LNCAP (cell line): ENCODE measurements around the gene PSMB4.

ENCODE experiments used
- CTCF ChIP-seq: fragments of 450-650 bp; IDR thresholded peaks from 2 replicates; pipeline ENCODE4 v1.5.1; 2017; ENCODE audit warnings: mild to moderate bottlenecking

The PSMB4 gene

GRCh38 chr1:151399324-151400171 lies at the start of gene PSMB4:
Gene PSMB4, plus strand, starts transcription at chr1:151399573. Its CDS starts 15 bp downstream, at chr1:151399588.
- peak; percentile 50; the same call in 1 of the 2 replicates for TF ChIP-seq CTCF

- no peak for TF ChIP-seq CTCF
Measured at GRCh38 chr1:151352021-151352718, 47.2 kb upstream of the PSMB4 start.

GRCh38 chr1:151356696-151357095 lies 42.7 kb upstream of the PSMB4 start:
- TF ChIP-seq CTCF: no peak

GRCh38 chr1:151361883-151362282 lies 37.5 kb upstream of the PSMB4 start:
- no peak for TF ChIP-seq CTCF

GRCh38 chr1:151362308-151363155 lies 36.8 kb upstream of the PSMB4 start:
- TF ChIP-seq CTCF: no peak

GRCh38 chr1:151364996-151365395 lies 34.4 kb upstream of the PSMB4 start:
- TF ChIP-seq CTCF: no peak

- TF ChIP-seq CTCF: no peak
Measured at GRCh38 chr1:151367658-151368392, 31.5 kb upstream of the PSMB4 start.
